ENCODE results near the gene PBX1.

GRCh38 chr1:164640686-164641352 is 81.8 kb downstream of the PBX1 start:
- no peak for TF ChIP-seq POLR2A (IDR thresholded peaks at IDR 0.05; ENCODE audit: low read depth, low read length)
- TF ChIP-seq CTCF (IDR thresholded peaks at IDR 0.05; ENCODE audit: extremely low read depth in 1 of 2, insufficient read depth in 1 of 2, low read depth in 1 of 2, low read length in 2 of 2): no peak
- no peak for TF ChIP-seq POLR2AphosphoS5 (IDR thresholded peaks at IDR 0.05; ENCODE audit: insufficient read depth, low read depth, low read length)
- TF ChIP-seq, protein P1, sequence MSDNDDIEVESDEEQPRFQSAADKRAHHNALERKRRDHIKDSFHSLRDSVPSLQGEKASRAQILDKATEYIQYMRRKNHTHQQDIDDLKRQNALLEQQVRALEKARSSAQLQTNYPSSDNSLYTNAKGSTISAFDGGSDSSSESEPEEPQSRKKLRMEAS (IDR thresholded peaks at IDR 0.05; ENCODE audit: insufficient read depth, insufficient read length): no peak
- no peak for TF ChIP-seq MYC (IDR thresholded peaks at IDR 0.05; ENCODE audit: low read depth, low read length)
- TF ChIP-seq EZH2 (IDR thresholded peaks at IDR 0.05; ENCODE audit: borderline replicate concordance, low read depth, low read length, severe bottlenecking): no peak
- TF ChIP-seq GATA2 (IDR thresholded peaks at IDR 0.05; ENCODE audit: insufficient read depth, insufficient read length, low read depth, low read length): no peak
- no peak for TF ChIP-seq FOS (IDR thresholded peaks at IDR 0.05; ENCODE audit: borderline replicate concordance, insufficient read depth, low read length)
- no peak for TF ChIP-seq JUN (IDR thresholded peaks at IDR 0.05; ENCODE audit: borderline replicate concordance, insufficient read depth, insufficient read length, low read depth)
